Measurements from ENCODE around the gene VAX1. TPM values are rescaled to one million over a fixed set of nuclear protein-coding genes. Genes with fewer than 3 reads are reported as not detected.

Gene VAX1
- total RNA-seq, 4 donors from 2014 or later: not detected

- intact Hi-C loops (cut with DNase I): no loop called here
- H3K36me3 ChIP-seq: no peaks in the 10 kb centered on the region
- DNase-seq: no peak
- peaks cover 66% of the 10 kb centered on the region for H3K27me3 ChIP-seq
- H3K27ac ChIP-seq: no peak overlapping the region
- no peaks in the 10 kb centered on the region for H3K9me3 ChIP-seq
- TF ChIP-seq CTCF (IDR thresholded peaks at IDR 0.05) (no peak), POLR2A (IDR thresholded peaks at IDR 0.05) (no peak)
- peaks cover 23 to 37% of the 10 kb centered on the region in 2 donors for H3K4me1 ChIP-seq
- WGBS, 2 donors: 7 to 8% methylated on average over 35 to 36 of the region's 41 CpGs
- H3K4me3 ChIP-seq (replicated peaks in 1 of 3): no peak overlapping the region
These were observed 28.6 kb upstream of the VAX1 start for GRCh38 chr10:117166418-117167345.

- H3K36me3 ChIP-seq: no peaks in the 10 kb centered on the region
- peaks cover 76% of the 10 kb centered on the region for H3K27me3 ChIP-seq
- intact Hi-C loops (cut with DNase I): no loop called here
- TF ChIP-seq CTCF (IDR thresholded peaks at IDR 0.05) (peak in 3 of 6 experiments; percentile 16 to 42 (median 30)), POLR2A (IDR thresholded peaks at IDR 0.05) (no peak)
- H3K27ac ChIP-seq: no peak overlapping the region
- no peak overlapping the region for H3K4me3 ChIP-seq (replicated peaks in 1 of 3)
- peaks cover 23 to 37% of the 10 kb centered on the region in 2 donors for H3K4me1 ChIP-seq
- WGBS, 2 donors: 2 to 5% methylated on average over 26 to 44 of the region's 51 CpGs
- DNase-seq: peak; percentile 17 to 21
- H3K9me3 ChIP-seq: no peaks in the 10 kb centered on the region
These were observed 27.7 kb upstream of the VAX1 start for GRCh38 chr10:117165538-117166417.

GRCh38 chr10:117164592-117165537 is 26.8 kb upstream of the VAX1 start:
- DNase-seq: no peak
- intact Hi-C loops (cut with DNase I): no loop called here
- Histone ChIP-seq H3K4me1 (peaks cover 23 to 37% of the 10 kb centered on the region in 2 donors), H3K27me3 (peaks cover 85% of the 10 kb centered on the region), H3K4me3 (replicated peaks in 1 of 3) (no peak overlapping the region), H3K36me3 (no peaks in the 10 kb centered on the region), H3K9me3 (no peaks in the 10 kb centered on the region), H3K27ac (no peak overlapping the region)
- TF ChIP-seq POLR2A (IDR thresholded peaks at IDR 0.05): no peak
- TF ChIP-seq CTCF (IDR thresholded peaks at IDR 0.05): no peak
- 7% methylated on average over 31 of the region's 32 CpGs for WGBS, 2 donors

- Histone ChIP-seq H3K4me1 (peaks cover 23 to 37% of the 10 kb centered on the region in 2 donors), H3K27me3 (peaks cover 87% of the 10 kb centered on the region)
These were observed 26.0 kb upstream of the VAX1 start for GRCh38 chr10:117163954-117164548.

More at GRCh38 chr10:117163954-117164548, 26.0 kb upstream of the VAX1 start:
- 18 to 20% methylated on average over 16 of the region's 16 CpGs for WGBS, 2 donors
- no peak overlapping the region for H3K27ac ChIP-seq
- TF ChIP-seq CTCF (IDR thresholded peaks at IDR 0.05): no peak
- no peak for TF ChIP-seq POLR2A (IDR thresholded peaks at IDR 0.05)
- H3K36me3 ChIP-seq: no peaks in the 10 kb centered on the region
- H3K9me3 ChIP-seq: no peaks in the 10 kb centered on the region
- no peak overlapping the region for H3K4me3 ChIP-seq (replicated peaks in 1 of 3)
- DNase-seq: no peak
- intact Hi-C loops (cut with DNase I): no loop called here

Data from thyroid gland (tissue), 4 donors.